ENCODE results near the gene CPT2.

GRCh38 chr1:53244141-53244540, 47.5 kb downstream of the CPT2 start:
- TF ChIP-seq, protein P1, sequence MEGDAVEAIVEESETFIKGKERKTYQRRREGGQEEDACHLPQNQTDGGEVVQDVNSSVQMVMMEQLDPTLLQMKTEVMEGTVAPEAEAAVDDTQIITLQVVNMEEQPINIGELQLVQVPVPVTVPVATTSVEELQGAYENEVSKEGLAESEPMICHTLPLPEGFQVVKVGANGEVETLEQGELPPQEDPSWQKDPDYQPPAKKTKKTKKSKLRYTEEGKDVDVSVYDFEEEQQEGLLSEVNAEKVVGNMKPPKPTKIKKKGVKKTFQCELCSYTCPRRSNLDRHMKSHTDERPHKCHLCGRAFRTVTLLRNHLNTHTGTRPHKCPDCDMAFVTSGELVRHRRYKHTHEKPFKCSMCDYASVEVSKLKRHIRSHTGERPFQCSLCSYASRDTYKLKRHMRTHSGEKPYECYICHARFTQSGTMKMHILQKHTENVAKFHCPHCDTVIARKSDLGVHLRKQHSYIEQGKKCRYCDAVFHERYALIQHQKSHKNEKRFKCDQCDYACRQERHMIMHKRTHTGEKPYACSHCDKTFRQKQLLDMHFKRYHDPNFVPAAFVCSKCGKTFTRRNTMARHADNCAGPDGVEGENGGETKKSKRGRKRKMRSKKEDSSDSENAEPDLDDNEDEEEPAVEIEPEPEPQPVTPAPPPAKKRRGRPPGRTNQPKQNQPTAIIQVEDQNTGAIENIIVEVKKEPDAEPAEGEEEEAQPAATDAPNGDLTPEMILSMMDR (conservative IDR thresholded peaks at IDR 0.05), result no peak
- TF ChIP-seq EZH2 (IDR thresholded peaks at IDR 0.05; ENCODE audit: low read depth), result no peak

Measured in PC-9 (cell line).